K562 (cell line): ENCODE measurements around the gene APPL2. TPM values are rescaled to one million over a fixed set of nuclear protein-coding genes. Genes with fewer than 3 reads are reported as not detected.
A peak's percentile ranks its signal among the peaks of the same experiment; 100 is the strongest.

Experiments used
- ATAC-seq: fragments of 200-7000 bp; cut with Tn5 transposase; 3 replicates; pipeline ENCODE4 v1.9.1; 2020; ENCODE audit warnings: moderate library complexity
- BruUV-seq: library from RNA; stranded (reverse); fragments of 400-500 nt; replicated peaks from 2 replicates; lab custom pipeline; 2021; lab: Mats Ljungman, UMichigan
- CTCF ChIA-PET: fragments of 300-600 bp; formaldehyde crosslinking; extraction: SDS; loops from one replicate; lab custom pipeline; 2021; ENCODE audit warnings: low intra/inter-chr PET ratio; lab: Yijun Ruan, JAX
- POLR2A ChIA-PET: fragments of 300-600, 350-650 bp; sonication (Branson Sonifier 250); formaldehyde crosslinking; extraction: SDS; loops from one replicate; lab custom pipeline; 2021; ENCODE audit warnings: antibody characterized with exemption, inconsistent platforms; lab: Yijun Ruan, JAX
- DNase-seq, 4 experiments: peaks; one replicate each; pipeline versions ENCODE4 v3.0.0 to v3.0.0-alpha.2; 2011 to 2018; ENCODE audit warnings: low spot score in 3 of 4, mixed read lengths in 3 of 4; ENCODE audit errors: extremely low read depth in 1 of 4
- FAIRE-seq: peaks from 2 replicates; lab custom pipeline; 2011; peaks lifted over from hg19 to GRCh38; lab: Jason Lieb, UNC
- H2AFZ ChIP-seq: 2 replicates; pipeline ENCODE4 v1.6.0; 2011; ENCODE audit warnings: low read depth, low read length, control low read depth, inconsistent platforms
- H3K27ac ChIP-seq: fragments of 200-600 bp; 3 replicates; pipeline ENCODE4 v1.8.0; 2011; ENCODE audit warnings: low read depth, mild to moderate bottlenecking, control low read depth, inconsistent platforms, low read length, moderate library complexity, mixed read lengths; ENCODE audit errors: extremely low read depth
- H3K27me3 ChIP-seq, 2 experiments: fragments of 300-600 bp in 1 of 2; 2 replicates in 1 of 2; 3 replicates in 1 of 2; pipeline versions ENCODE4 v1.6.0 to v1.8.0; 2011; ENCODE audit warnings: inconsistent platforms in 2 of 2, low read length in 2 of 2, mild to moderate bottlenecking in 1 of 2, mixed read lengths in 1 of 2, moderate library complexity in 1 of 2; ENCODE audit not compliant: control insufficient read depth in 2 of 2, insufficient read depth in 2 of 2
- H3K36me3 ChIP-seq: fragments of 300-600 bp; 3 replicates; pipeline ENCODE4 v1.8.0; 2011; ENCODE audit warnings: mild to moderate bottlenecking, low read length, inconsistent platforms; ENCODE audit not compliant: control insufficient read depth, insufficient read depth
- H3K4me1 ChIP-seq, 2 experiments: fragments of 200-600 bp in 1 of 2; replicated peaks in 1 of 2; 2 replicates in 1 of 2; 3 replicates in 1 of 2; pipeline versions ENCODE4 v1.5.1 to v1.8.0; 2011; ENCODE audit warnings: inconsistent platforms in 2 of 2, low read length in 2 of 2, mild to moderate bottlenecking in 1 of 2, mixed read lengths in 1 of 2, moderate library complexity in 1 of 2; ENCODE audit not compliant: control insufficient read depth in 2 of 2, insufficient read depth in 2 of 2
- H3K4me2 ChIP-seq: 2 replicates; pipeline ENCODE4 v1.6.1; 2011; ENCODE audit warnings: low read length, control low read depth, inconsistent platforms, mixed read lengths; ENCODE audit not compliant: insufficient read depth
- H3K4me3 ChIP-seq: fragments of 200-600 bp; sonication (generic), shearing (Covaris generic); 2 replicates; pipeline ENCODE4 v1.5.1; 2016; ENCODE audit warnings: control low read depth, inconsistent platforms
- H3K79me2 ChIP-seq: fragments of 200-600 bp; 3 replicates; pipeline ENCODE4 v1.8.0; 2011; ENCODE audit warnings: low read length, inconsistent platforms; ENCODE audit not compliant: control insufficient read depth, insufficient read depth
- H3K9ac ChIP-seq, 2 experiments: 2 replicates each; pipeline versions ENCODE4 v1.6.0 to v1.6.1; 2011; ENCODE audit warnings: low read depth in 2 of 2, low read length in 2 of 2, control low read depth in 1 of 2, inconsistent platforms in 1 of 2, mild to moderate bottlenecking in 1 of 2, mixed read lengths in 1 of 2; ENCODE audit not compliant: insufficient read depth in 1 of 2
- H3K9me1 ChIP-seq: one replicate; pipeline ENCODE4 v1.6.0; 2011; ENCODE audit warnings: inconsistent platforms, mild to moderate bottlenecking, low read length, moderate library complexity; ENCODE audit not compliant: control insufficient read depth, insufficient read depth
- H3K9me3 ChIP-seq: replicated peaks from 2 replicates; pipeline ENCODE4 v1.5.1; 2011; ENCODE audit warnings: low read depth, low read length, inconsistent platforms; ENCODE audit not compliant: control insufficient read depth, insufficient read depth
- H4K20me1 ChIP-seq: replicated peaks from 2 replicates; pipeline ENCODE4 v1.6.1; 2011; ENCODE audit warnings: low read length, inconsistent platforms, mixed read lengths; ENCODE audit not compliant: control insufficient read depth, insufficient read depth
- ARID4B ChIP-seq: sonication (generic); formaldehyde crosslinking; IDR thresholded peaks from 2 replicates; pipeline ENCODE4 v1.8.0; 2022; ENCODE audit warnings: mild to moderate bottlenecking, missing genetic modification reagents
- JUND ChIP-seq, 2 experiments: IDR thresholded peaks; 2 replicates in 1 of 2; 3 replicates in 1 of 2; pipeline ENCODE4 v1.6.1; 2011; ENCODE audit warnings: borderline replicate concordance in 2 of 2, low read depth in 2 of 2, low read length in 2 of 2, improper control_type of control experiment in 1 of 2, missing biosample characterization in 1 of 2, missing genetic modification characterization in 1 of 2, missing genetic modification reagents in 1 of 2
- NCOA6 ChIP-seq: fragments of 450-650 bp; IDR thresholded peaks from 2 replicates; pipeline ENCODE4 v1.6.1; 2017; ENCODE audit warnings: mild to moderate bottlenecking
- POLR2H ChIP-seq: IDR thresholded peaks from 2 replicates; pipeline ENCODE4 v1.6.1; 2016; ENCODE audit warnings: missing genetic modification characterization, low read depth, mild to moderate bottlenecking, control low read depth, missing compliant biosample characterization, moderate library complexity
- RREB1 ChIP-seq: fragments of 250-450 bp; sonication (Bioruptor Pico); IDR thresholded peaks from 2 replicates; pipeline ENCODE4 v1.4.0; 2020
- SETDB1 ChIP-seq: IDR thresholded peaks from one replicate; pipeline ENCODE4 v1.6.1; 2012; ENCODE audit warnings: low read length, control low read depth, inconsistent platforms
- TOE1 ChIP-seq, 2 experiments: fragments of 450-650 bp in 1 of 2; sonication (generic) in 1 of 2; formaldehyde crosslinking in 1 of 2; IDR thresholded peaks; 2 replicates each; pipeline versions ENCODE4 v1.7.1 to v1.8.0; 2016 to 2022; ENCODE audit warnings: borderline replicate concordance in 2 of 2, mild to moderate bottlenecking in 2 of 2, antibody characterized with exemption in 1 of 2, inconsistent platforms in 1 of 2, low read depth in 1 of 2, missing genetic modification reagents in 1 of 2, moderate library complexity in 1 of 2
- XRCC5 ChIP-seq: fragments of 200-400 bp; formaldehyde crosslinking; IDR thresholded peaks from 2 replicates; pipeline ENCODE4 v1.6.1; 2017; ENCODE audit warnings: low read depth, mild to moderate bottlenecking, low read length
- WGBS: fragments of 100-300 bp; shearing (Covaris generic); methylation state at CpG from one replicate; pipeline ENCODE4 v1.1.6; 2016; ENCODE audit warnings: low coverage, mixed read lengths; ENCODE audit not compliant: insufficient coverage; ENCODE audit errors: missing lambda C conversion rate; 5-methylcytosine and 5-hydroxymethylcytosine counted together
- in situ Hi-C: fragments of 300-500 bp; cut with MboI; formaldehyde crosslinking; loops from 4 replicates; pipeline ENCODE4 v1.15.0; 2018; ENCODE audit warnings: inconsistent platforms, mixed read lengths
- intact Hi-C: fragments of 100-400 bp; cut with micrococcal nuclease; formaldehyde crosslinking; loops from 2 replicates; pipeline ENCODE4 v1.14.2; 2022
- polyA plus RNA-seq, 8 experiments: library from polyadenylated mRNA; depleted of rRNA in 4 of 8; stranded (reverse) in 5 of 8; unstranded in 3 of 8; fragments of >200 nt; fragmentation: Nextera tagmentation in 2 of 8; fragmentation: Illumina TruSeq in 1 of 8; extraction: Ambion mirVana in 2 of 8; extraction: Trizol in 1 of 8; gene quantifications; 2 replicates each; pipeline versions ENCODE4 v1.2.1 to v1.2.3, GENCODE V29; 2011 to 2014; ENCODE audit warnings: inconsistent platforms in 1 of 8, missing spikeins in 1 of 8
- total RNA-seq, 7 experiments: library from RNA; depleted of rRNA in 6 of 7; stranded (reverse); fragments of >200 nt in 6 of 7; fragmentation: Illumina TruSeq in 2 of 7; extraction: Trizol in 2 of 7; gene quantifications; 2 replicates each; pipeline versions ENCODE4 v1.2.1 to v1.2.3, GENCODE V29; 2011 to 2021; ENCODE audit warnings: low replicate concordance in 1 of 7

Gene APPL2
- total and polyA plus RNA-seq, 9 of the 15 experiments (the other 6 are each of a cell fraction or from before 2014, with no cell fraction given): 2.1 to 14.4 (median 8.2) TPM

GRCh38 chr12:105158876-105159275, 77.1 kb downstream of the APPL2 start:
- Histone ChIP-seq H3K4me1 (no peaks in the 10 kb centered on the region), H3K4me3 (no peak overlapping the region), H3K9me1 (no peaks in the 10 kb centered on the region), H3K4me2 (no peak overlapping the region), H3K9me3 (no peaks in the 10 kb centered on the region), H3K9ac (no peak overlapping the region), H4K20me1 (no peaks in the 10 kb centered on the region), H3K27me3 (no peaks in the 10 kb centered on the region), H3K79me2 (no peaks in the 10 kb centered on the region), H3K36me3 (peaks cover 55% of the 10 kb centered on the region), H3K27ac (no peak overlapping the region), H2AFZ (no peak overlapping the region)
- in situ Hi-C loops (no loop called here), intact Hi-C loops (no loop called here)
- ChIA-PET POLR2A (interaction anchor here (0.9 kb wide), 1 partner anchor 11 kb away, joined by 3 read pairs; no protein-coding TSS in a partner anchor), CTCF (no interaction called here)
- FAIRE-seq (peak; percentile 52), ATAC-seq (no peak), DNase-seq (no peak)
- no TSS peak for BruUV-seq
- TF ChIP-seq SETDB1 (no peak), NCOA6 (no peak), RREB1 (CRISPR knock-in tag) (no peak), XRCC5 (no peak), JUND (IDR thresholded peaks at IDR 0.05; ENCODE audit: borderline replicate concordance, low read depth, low read length) (no peak), JUND (tag; IDR thresholded peaks at IDR 0.05; ENCODE audit: borderline replicate concordance, low read depth, low read length) (no peak), ARID4B (CRISPR knock-in tag) (no peak), POLR2H (tag) (no peak), TOE1 (IDR thresholded peaks at IDR 0.05; ENCODE audit: borderline replicate concordance) (no peak), TOE1 (CRISPR knock-in tag; IDR thresholded peaks at IDR 0.05; ENCODE audit: borderline replicate concordance, low read depth) (no peak)
- 92% methylated on average over 2 of the region's 2 CpGs for WGBS
